GM18861 (cell line): ENCODE measurements around the gene PGLYRP2.

Experiments
- ATAC-seq: cut with Tn5 transposase; IDR thresholded peaks from one replicate; pipeline ENCODE4 v1.9.1; 2021; ENCODE audit not compliant: unreplicated experiment

PGLYRP2 gene

GRCh38 chr19:15456871-15457700 is 22.2 kb downstream of the PGLYRP2 start:
- no peak for ATAC-seq

- no peak for ATAC-seq
These were observed 22.9 kb downstream of the PGLYRP2 start for GRCh38 chr19:15456441-15456840.

GRCh38 chr19:15455996-15456395 is 23.3 kb downstream of the PGLYRP2 start:
- ATAC-seq, result no peak

GRCh38 chr19:15453906-15454860 is 25.1 kb downstream of the PGLYRP2 start:
- no peak for ATAC-seq

- no peak for ATAC-seq
These were observed 26.2 kb downstream of the PGLYRP2 start for GRCh38 chr19:15453091-15453578.

GRCh38 chr19:15452111-15453047 is 26.9 kb downstream of the PGLYRP2 start:
- no peak for ATAC-seq

GRCh38 chr19:15450528-15450890 is 28.8 kb downstream of the PGLYRP2 start:
- ATAC-seq, result no peak

- no peak for ATAC-seq
These were observed 29.4 kb downstream of the PGLYRP2 start, which contains the start of gene WIZ for GRCh38 chr19:15449620-15450527. WIZ (minus strand) TSS chr19:15449956; CDS start chr19:15448307, 1,649 bp downstream.

GRCh38 chr19:15448778-15449619 is 30.3 kb downstream of the PGLYRP2 start:
- ATAC-seq, result no peak

- ATAC-seq, result no peak
These were observed 31.1 kb downstream of the PGLYRP2 start for GRCh38 chr19:15448044-15448777.

- no peak for ATAC-seq
These were observed 32.2 kb downstream of the PGLYRP2 start for GRCh38 chr19:15447057-15447456.

GRCh38 chr19:15445807-15446376 is 33.4 kb downstream of the PGLYRP2 start:
- no peak for ATAC-seq

- ATAC-seq, result no peak
These were observed 34.1 kb downstream of the PGLYRP2 start for GRCh38 chr19:15445227-15445605.

- no peak for ATAC-seq
These were observed 34.6 kb downstream of the PGLYRP2 start for GRCh38 chr19:15444505-15445226.

GRCh38 chr19:15443838-15444237 is 35.5 kb downstream of the PGLYRP2 start:
- no peak for ATAC-seq

GRCh38 chr19:15443325-15443724 is 36.0 kb downstream of the PGLYRP2 start:
- no peak for ATAC-seq
